Subcutaneous abdominal adipose tissue (tissue), 5 donors: ENCODE data around the gene KCNIP4.

Experiments used
- H3K27ac ChIP-seq: one replicate; pipeline ENCODE4 v1.7.0; 2013; ENCODE audit warnings: low read depth, mild to moderate bottlenecking, inconsistent platforms, low read length, moderate library complexity
- H3K27me3 ChIP-seq, 5 donors: one replicate each; pipeline ENCODE4 v1.7.0; 2013; ENCODE audit warnings: low read length in 5 of 5, inconsistent platforms in 1 of 5; ENCODE audit not compliant: control insufficient read depth in 5 of 5, insufficient read depth in 4 of 5
- H3K36me3 ChIP-seq, 5 donors: one replicate each; pipeline ENCODE4 v1.7.0; 2013; ENCODE audit warnings: low read length in 5 of 5; ENCODE audit not compliant: control insufficient read depth in 5 of 5, insufficient read depth in 5 of 5
- H3K4me1 ChIP-seq, 5 donors: one replicate each; pipeline ENCODE4 v1.7.0; 2013; ENCODE audit warnings: low read length in 5 of 5, mild to moderate bottlenecking in 3 of 5, moderate library complexity in 1 of 5; ENCODE audit not compliant: control insufficient read depth in 5 of 5, insufficient read depth in 5 of 5
- H3K4me3 ChIP-seq, 5 donors: one replicate each; pipeline ENCODE4 v1.7.0; 2013; ENCODE audit warnings: low read length in 5 of 5, low read depth in 1 of 5
- H3K9ac ChIP-seq, 5 donors: one replicate each; pipeline ENCODE4 v1.7.0; 2013; ENCODE audit warnings: low read length in 5 of 5, mild to moderate bottlenecking in 4 of 5, moderate library complexity in 3 of 5
- H3K9me3 ChIP-seq, 5 donors: one replicate each; pipeline ENCODE4 v1.7.0; 2013; ENCODE audit warnings: low read length in 5 of 5; ENCODE audit not compliant: control insufficient read depth in 5 of 5
- donor health status: healthy.
- donor health status: healthy.
- donor health status: healthy.
- donor health status: healthy.
- donor health status: healthy.

KCNIP4 gene

GRCh38 chr4:20916106-20916505 is 1032.5 kb downstream of the KCNIP4 start:
- no peak overlapping the region for H3K9ac ChIP-seq

DNA sequence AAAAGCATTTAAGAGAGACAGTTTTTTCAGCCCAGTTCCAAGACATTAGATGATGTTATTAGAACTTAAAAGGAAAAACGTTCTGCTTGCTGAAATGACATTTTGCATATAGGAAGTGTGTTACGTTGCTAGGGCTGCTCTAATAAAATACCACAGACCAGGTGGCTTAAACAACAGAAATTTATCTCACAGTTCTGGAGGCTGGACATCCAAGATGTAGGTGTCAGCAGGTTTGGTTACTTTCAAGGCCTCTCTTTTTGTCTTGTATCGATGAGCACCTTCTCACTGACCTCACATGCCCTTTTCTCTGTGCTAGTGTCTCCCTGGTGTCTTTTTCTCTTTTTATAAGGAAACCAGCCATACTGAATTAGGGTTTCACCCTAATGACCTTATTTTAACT is 1043.6 kb downstream of the KCNIP4 start:
- Histone ChIP-seq H3K9ac (no peak overlapping the region), H3K4me1 (no peaks in the 10 kb centered on the region), H3K27me3 (no peaks in the 10 kb centered on the region), H3K27ac (no peak overlapping the region), H3K36me3 (no peaks in the 10 kb centered on the region), H3K9me3 (no peaks in the 10 kb centered on the region), H3K4me3 (no peak overlapping the region)

More at GRCh38 chr4:20916106-20916505, 1032.5 kb downstream of the KCNIP4 start:
- Histone ChIP-seq H3K36me3 (no peaks in the 10 kb centered on the region), H3K4me3 (no peak overlapping the region), H3K27me3 (no peaks in the 10 kb centered on the region), H3K4me1 (no peaks in the 10 kb centered on the region), H3K9me3 (no peaks in the 10 kb centered on the region), H3K27ac (no peak overlapping the region)

DNA sequence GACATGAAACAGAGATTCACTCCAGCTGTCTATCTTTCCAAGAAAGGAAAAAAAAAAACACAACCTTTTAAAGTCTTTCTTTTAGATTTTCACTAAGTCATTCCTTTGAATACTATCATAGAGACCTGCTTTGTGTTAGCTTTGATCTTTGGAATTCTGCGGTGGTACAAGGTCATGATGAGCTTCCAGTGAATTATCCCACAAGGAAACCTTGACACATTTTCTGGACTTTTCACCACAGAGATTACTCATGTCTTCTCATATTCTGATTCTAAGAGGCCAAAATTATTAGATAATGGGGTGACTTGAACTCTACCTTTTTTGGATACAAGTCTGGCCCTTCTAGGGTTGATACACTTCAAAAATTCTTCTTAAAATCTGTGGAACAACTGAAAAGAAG is 1046.7 kb downstream of the KCNIP4 start:
- H3K27ac ChIP-seq = no peak overlapping the region
- no peaks in the 10 kb centered on the region for H3K4me1 ChIP-seq
- H3K9ac ChIP-seq = no peak overlapping the region
- no peaks in the 10 kb centered on the region for H3K27me3 ChIP-seq
- no peak overlapping the region for H3K4me3 ChIP-seq
- no peaks in the 10 kb centered on the region for H3K36me3 ChIP-seq
- no peaks in the 10 kb centered on the region for H3K9me3 ChIP-seq

DNA sequence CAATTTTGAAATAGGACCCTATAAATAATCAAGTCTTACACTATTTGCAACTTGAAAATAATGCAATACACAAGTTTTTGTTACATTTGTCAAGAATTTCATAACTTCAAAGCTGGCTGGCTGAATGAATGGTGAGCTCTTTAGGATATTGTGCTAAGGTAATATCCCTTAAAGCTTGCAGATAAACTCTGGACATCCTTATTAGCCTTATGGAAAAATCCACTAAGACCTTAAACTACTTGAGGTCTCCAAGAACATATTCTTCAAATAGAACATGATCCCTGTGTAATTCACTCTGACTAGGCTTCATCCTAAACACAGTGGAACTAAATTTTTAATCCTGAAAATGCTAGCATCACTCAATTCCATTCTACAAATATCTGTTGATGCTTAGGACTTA is 1049.0 kb downstream of the KCNIP4 start:
- Histone ChIP-seq H3K27me3 (no peaks in the 10 kb centered on the region), H3K4me3 (no peak overlapping the region), H3K27ac (no peak overlapping the region), H3K36me3 (no peaks in the 10 kb centered on the region), H3K9ac (no peak overlapping the region), H3K4me1 (no peaks in the 10 kb centered on the region), H3K9me3 (no peaks in the 10 kb centered on the region)

- H3K4me1 ChIP-seq = no peaks in the 10 kb centered on the region
Measured at GRCh38 chr4:20895988-20896387, 1052.6 kb downstream of the KCNIP4 start.

DNA sequence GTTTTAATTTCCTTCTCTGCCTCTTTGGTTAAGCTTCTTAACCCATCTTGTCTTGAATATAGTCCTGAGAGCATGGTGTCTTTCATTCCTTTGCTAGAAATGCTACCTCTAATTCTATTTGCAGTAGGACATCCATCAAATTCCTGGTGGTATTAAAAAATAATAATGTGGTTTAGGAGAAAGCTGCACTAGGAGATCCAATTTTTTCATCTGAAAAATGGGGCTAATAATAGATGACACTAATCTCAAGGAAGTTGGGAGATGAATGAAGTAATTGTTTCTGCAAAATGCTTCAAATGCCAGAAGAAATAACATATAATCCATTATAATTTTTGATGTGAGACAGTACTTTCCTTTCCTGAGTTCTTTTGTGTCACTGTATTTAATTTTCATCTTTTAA is 1053.4 kb downstream of the KCNIP4 start:
- Histone ChIP-seq H3K36me3 (no peaks in the 10 kb centered on the region), H3K9ac (no peak overlapping the region), H3K4me1 (no peaks in the 10 kb centered on the region), H3K27me3 (no peaks in the 10 kb centered on the region), H3K9me3 (no peaks in the 10 kb centered on the region), H3K4me3 (no peak overlapping the region), H3K27ac (no peak overlapping the region)

More at GRCh38 chr4:20895988-20896387, 1052.6 kb downstream of the KCNIP4 start:
- no peak overlapping the region for H3K9ac ChIP-seq
- H3K27me3 ChIP-seq = no peaks in the 10 kb centered on the region
- H3K36me3 ChIP-seq = no peaks in the 10 kb centered on the region
- no peaks in the 10 kb centered on the region for H3K9me3 ChIP-seq
- no peak overlapping the region for H3K27ac ChIP-seq
- no peak overlapping the region for H3K4me3 ChIP-seq

- no peak overlapping the region for H3K4me3 ChIP-seq
- H3K9ac ChIP-seq = no peak overlapping the region
- no peak overlapping the region for H3K27ac ChIP-seq
- H3K9me3 ChIP-seq = peaks cover 0 to 7% (median 0%) of the 10 kb centered on the region in 5 donors
- H3K27me3 ChIP-seq = no peaks in the 10 kb centered on the region
- no peaks in the 10 kb centered on the region for H3K4me1 ChIP-seq
- H3K36me3 ChIP-seq = no peaks in the 10 kb centered on the region
Measured at GRCh38 chr4:20890761-20891160, 1057.8 kb downstream of the KCNIP4 start.

DNA sequence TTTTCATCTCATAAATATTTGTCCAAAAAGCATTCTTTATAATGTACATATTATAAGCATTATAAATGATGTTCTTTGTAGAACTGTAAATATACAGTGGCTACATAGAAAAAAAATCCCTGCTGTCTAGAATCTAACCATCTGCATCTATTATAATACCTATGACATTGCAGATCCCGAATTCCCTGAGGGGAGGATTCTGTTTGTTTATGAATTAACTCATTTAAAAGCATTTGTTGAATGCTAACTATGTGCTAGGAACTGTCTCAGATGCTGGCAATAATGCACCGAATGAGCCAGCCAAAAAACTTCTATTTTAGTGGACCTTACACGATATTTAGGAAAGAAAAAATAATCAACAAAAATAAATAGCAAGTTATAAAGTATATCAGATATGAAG is 1058.7 kb downstream of the KCNIP4 start:
- Histone ChIP-seq H3K27me3 (no peaks in the 10 kb centered on the region), H3K27ac (no peak overlapping the region), H3K4me1 (no peaks in the 10 kb centered on the region), H3K9me3 (peaks cover 0 to 7% (median 2%) of the 10 kb centered on the region in 5 donors), H3K36me3 (no peaks in the 10 kb centered on the region), H3K9ac (no peak overlapping the region), H3K4me3 (no peak overlapping the region)

- Histone ChIP-seq H3K9me3 (peaks cover 0 to 7% (median 2%) of the 10 kb centered on the region in 5 donors), H3K36me3 (no peaks in the 10 kb centered on the region), H3K4me3 (no peak overlapping the region), H3K27me3 (no peaks in the 10 kb centered on the region), H3K27ac (no peak overlapping the region), H3K4me1 (no peaks in the 10 kb centered on the region), H3K9ac (no peak overlapping the region)
Measured at GRCh38 chr4:20883677-20884076, 1064.9 kb downstream of the KCNIP4 start.

- Histone ChIP-seq H3K4me1 (no peaks in the 10 kb centered on the region), H3K36me3 (no peaks in the 10 kb centered on the region), H3K9me3 (peaks cover 0 to 7% (median 2%) of the 10 kb centered on the region in 5 donors), H3K9ac (no peak overlapping the region), H3K4me3 (no peak overlapping the region), H3K27me3 (no peaks in the 10 kb centered on the region), H3K27ac (no peak overlapping the region)
Measured at GRCh38 chr4:20883231-20883630, 1065.3 kb downstream of the KCNIP4 start.

DNA sequence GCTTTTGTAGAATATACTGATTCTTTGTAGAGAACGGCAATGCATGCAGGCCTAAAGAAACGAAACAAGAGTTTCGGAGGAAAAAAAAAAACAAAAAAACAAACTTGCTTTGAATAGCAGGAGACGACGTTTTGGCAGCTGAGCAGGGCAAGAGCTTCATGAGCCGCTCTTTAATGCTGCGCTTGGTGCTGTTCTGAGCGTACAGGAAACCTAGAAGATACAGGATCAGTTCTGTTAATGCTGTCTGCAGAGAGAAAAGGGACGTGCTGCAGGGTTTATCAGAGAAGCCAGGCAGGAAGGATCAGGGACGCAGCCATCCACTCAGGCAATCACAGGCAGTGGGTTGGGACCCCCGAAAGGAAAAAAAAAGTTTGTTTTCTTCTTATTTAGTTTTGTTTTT is 1066.1 kb downstream of the KCNIP4 start:
- H3K9me3 ChIP-seq = peaks cover 0 to 6% (median 2%) of the 10 kb centered on the region in 5 donors
- H3K9ac ChIP-seq = no peak overlapping the region
- H3K4me3 ChIP-seq = no peak overlapping the region
- H3K4me1 ChIP-seq = no peaks in the 10 kb centered on the region
- no peaks in the 10 kb centered on the region for H3K27me3 ChIP-seq
- no peaks in the 10 kb centered on the region for H3K36me3 ChIP-seq
- no peak overlapping the region for H3K27ac ChIP-seq
